Breast epithelium (tissue), 3 donors: ENCODE results near the gene AQR.

Source experiments
- CTCF ChIP-seq, 3 donors: fragments of 450-650 bp; IDR thresholded peaks; one replicate each; pipeline ENCODE4 v1.5.1; 2016 to 2017; ENCODE audit warnings: antibody characterized with exemption in 3 of 3, mild to moderate bottlenecking in 3 of 3, moderate library complexity in 3 of 3
- POLR2A ChIP-seq: fragments of 450-650 bp; IDR thresholded peaks from one replicate; pipeline ENCODE4 v1.6.1; 2016; ENCODE audit warnings: antibody characterized with exemption, mild to moderate bottlenecking, moderate library complexity

DNA sequence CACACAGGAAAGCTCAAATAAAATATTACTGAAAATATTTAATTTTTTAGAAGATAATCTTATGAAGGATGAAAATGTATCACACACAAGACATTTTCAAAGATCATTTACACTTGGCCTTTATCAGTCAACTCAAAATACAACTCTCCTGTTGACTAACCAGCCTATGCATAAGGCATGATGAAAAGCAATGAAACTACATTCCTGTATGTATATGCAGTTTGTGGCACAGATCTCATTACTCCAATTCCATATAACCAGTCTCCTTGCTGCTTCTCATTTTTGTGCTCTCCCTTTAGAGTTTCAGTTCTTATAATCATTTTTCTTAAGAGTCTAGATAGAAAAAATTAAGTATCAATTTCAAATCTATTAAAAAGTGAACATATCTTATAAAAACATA lies 25.8 kb downstream of the AQR start:
- TF ChIP-seq CTCF (IDR thresholded peaks at IDR 0.05) = no peak
- TF ChIP-seq POLR2A = no peak
